OCI-LY1 (cell line): ENCODE results near the gene OGN.

ENCODE experiments used
- H2AFZ ChIP-seq: fragments of 200-600 bp; sonication (generic), shearing (Covaris generic); 2 replicates; pipeline ENCODE4 v1.6.0; 2014; ENCODE audit warnings: antibody characterized with exemption, mild to moderate bottlenecking, low read length
- H3F3A ChIP-seq: fragments of 200-600 bp; sonication (generic), shearing (Covaris generic); 2 replicates; pipeline ENCODE4 v1.6.0; 2014; ENCODE audit warnings: mild to moderate bottlenecking, antibody characterized with exemption, low read length, moderate library complexity; ENCODE audit not compliant: insufficient read depth
- H3K27ac ChIP-seq: fragments of 200-600 bp; sonication (generic); 2 replicates; pipeline ENCODE4 v1.5.1; 2014; ENCODE audit warnings: low read length, mixed run types, mild to moderate bottlenecking, low read depth; ENCODE audit not compliant: poor library complexity, severe bottlenecking
- H3K27me3 ChIP-seq: fragments of 200-600 bp; sonication (generic); 2 replicates; pipeline ENCODE4 v1.6.0; 2014; ENCODE audit warnings: antibody characterized with exemption, mild to moderate bottlenecking, low read length, moderate library complexity; ENCODE audit not compliant: insufficient read depth
- H3K36me3 ChIP-seq: fragments of 200-600 bp; sonication (generic); 2 replicates; pipeline ENCODE4 v1.6.1; 2014; ENCODE audit warnings: mild to moderate bottlenecking, antibody characterized with exemption, low read length, moderate library complexity, mixed read lengths; ENCODE audit not compliant: insufficient read depth
- H3K4me1 ChIP-seq: fragments of 200-600 bp; sonication (generic); 2 replicates; pipeline ENCODE4 v1.5.1; 2014; ENCODE audit warnings: mild to moderate bottlenecking, low read length, moderate library complexity; ENCODE audit not compliant: insufficient read depth, severe bottlenecking
- H3K4me2 ChIP-seq: fragments of 200-600 bp; sonication (generic), shearing (Covaris generic); 2 replicates; pipeline ENCODE4 v1.6.1; 2014; ENCODE audit warnings: low read length
- H3K4me3 ChIP-seq: fragments of 200-600 bp; sonication (generic); 2 replicates; pipeline ENCODE4 v1.5.1; 2014; ENCODE audit warnings: low read length, low read depth, mild to moderate bottlenecking, mixed read lengths; ENCODE audit not compliant: poor library complexity, severe bottlenecking
- H3K79me2 ChIP-seq: fragments of 200-600 bp; shearing (Covaris generic); 2 replicates; pipeline ENCODE4 v1.6.1; 2016; ENCODE audit warnings: mixed run types, low read length, mixed read lengths; ENCODE audit not compliant: insufficient read depth
- H3K9ac ChIP-seq: fragments of 200-600 bp; sonication (generic), shearing (Covaris generic); 2 replicates; pipeline ENCODE4 v1.6.1; 2014; ENCODE audit warnings: mild to moderate bottlenecking, low read length, mixed read lengths
- H3K9me2 ChIP-seq: fragments of 200-600 bp; sonication (generic), shearing (Covaris generic); 2 replicates; pipeline ENCODE4 v1.6.1; 2014; ENCODE audit warnings: low read depth, mild to moderate bottlenecking, low read length, mixed read lengths
- H3K9me3 ChIP-seq: fragments of 200-600 bp; shearing (Covaris generic); 2 replicates; pipeline ENCODE4 v1.6.1; 2014; ENCODE audit warnings: low read length, mixed read lengths
- H4K20me1 ChIP-seq: fragments of 200-600 bp; sonication (generic), shearing (Covaris generic); 2 replicates; pipeline ENCODE4 v1.6.0; 2016; ENCODE audit warnings: mild to moderate bottlenecking, low read length; ENCODE audit not compliant: insufficient read depth
- CTCF ChIP-seq: fragments of 200-600 bp; sonication (generic), shearing (Covaris generic); IDR thresholded peaks from 2 replicates; pipeline ENCODE4 v1.5.1; 2017; ENCODE audit warnings: mild to moderate bottlenecking, antibody characterized with exemption, low read length, moderate library complexity, mixed read lengths
- EZH2 ChIP-seq: fragments of 200-600 bp; sonication (generic), shearing (Covaris generic); IDR thresholded peaks from 2 replicates; pipeline ENCODE4 v1.8.0; 2017; ENCODE audit warnings: borderline replicate concordance, mixed run types, mild to moderate bottlenecking, antibody characterized with exemption, low read length, moderate library complexity, mixed read lengths

Gene OGN

GRCh38 chr9:92393686-92394085, 10.7 kb downstream of the OGN start:
- Histone ChIP-seq H4K20me1 (no peaks in the 10 kb centered on the region), H3K4me1 (no peaks in the 10 kb centered on the region), H3K4me2 (no peak overlapping the region), H3K27me3 (no peaks in the 10 kb centered on the region), H3K9ac (no peak overlapping the region), H3K79me2 (no peaks in the 10 kb centered on the region), H3K9me2 (no peaks in the 10 kb centered on the region), H3K9me3 (peaks cover 7% of the 10 kb centered on the region; the same call in 1 of the 2 replicates), H3K36me3 (peaks cover 3% of the 10 kb centered on the region; the same call in 1 of the 2 replicates), H3K4me3 (no peak overlapping the region), H2AFZ (no peak overlapping the region), H3K27ac (no peak overlapping the region), H3F3A (no peaks in the 10 kb centered on the region)
- TF ChIP-seq CTCF: no peak
- no peak for TF ChIP-seq EZH2

GRCh38 chr9:92392690-92393089, 11.7 kb downstream of the OGN start:
- Histone ChIP-seq H3K4me3 (no peak overlapping the region), H3K4me1 (no peaks in the 10 kb centered on the region), H2AFZ (no peak overlapping the region), H3K36me3 (peaks cover 3% of the 10 kb centered on the region; the same call in 1 of the 2 replicates), H3K9me3 (peaks cover 5% of the 10 kb centered on the region; the same call in 1 of the 2 replicates), H3K9me2 (no peaks in the 10 kb centered on the region), H4K20me1 (no peaks in the 10 kb centered on the region), H3F3A (no peaks in the 10 kb centered on the region), H3K79me2 (no peaks in the 10 kb centered on the region), H3K27me3 (no peaks in the 10 kb centered on the region), H3K9ac (no peak overlapping the region), H3K4me2 (no peak overlapping the region), H3K27ac (no peak overlapping the region)
- TF ChIP-seq EZH2: no peak
- no peak for TF ChIP-seq CTCF

GRCh38 chr9:92385953-92386352, 18.4 kb downstream of the OGN start:
- H3K36me3 ChIP-seq: 0 out of 2 replicates have a peak, but pooled peaks cover 5% of the 10 kb centered on the region
- no peak overlapping the region for H3K4me2 ChIP-seq
- no peak overlapping the region for H2AFZ ChIP-seq
- no peak overlapping the region for H3K27ac ChIP-seq
- no peaks in the 10 kb centered on the region for H3K79me2 ChIP-seq
- no peaks in the 10 kb centered on the region for H3F3A ChIP-seq
- H3K4me3 ChIP-seq: no peak overlapping the region
- no peak overlapping the region for H3K9ac ChIP-seq
- H3K27me3 ChIP-seq: no peaks in the 10 kb centered on the region
- H3K9me2 ChIP-seq: no peaks in the 10 kb centered on the region
- no peaks in the 10 kb centered on the region for H3K4me1 ChIP-seq
- no peaks in the 10 kb centered on the region for H3K9me3 ChIP-seq
- no peaks in the 10 kb centered on the region for H4K20me1 ChIP-seq
- TF ChIP-seq EZH2 (no peak), CTCF (no peak)
